H9 (cell line): ENCODE measurements around the gene TAF1. TPM values are rescaled to one million over a fixed set of nuclear protein-coding genes. Genes with fewer than 3 reads are reported as not detected.
"Not testable (repeated sequence)": the region's sequence is repeated elsewhere in the genome, so short reads cannot be mapped to it uniquely, and the experiment has no call there.

Source experiments
- DNase-seq: peaks from one replicate; pipeline ENCODE4 v3.0.0-alpha.2; 2017
- H2AFZ ChIP-seq: one replicate; pipeline ENCODE4 v1.6.1; 2013; ENCODE audit warnings: mild to moderate bottlenecking, low read length, control low read depth, moderate library complexity
- H2AK5ac ChIP-seq: 2 replicates; pipeline ENCODE4 v1.6.1; 2013; ENCODE audit warnings: low read length, control low read depth, mixed read lengths; ENCODE audit not compliant: insufficient read length
- H2BK120ac ChIP-seq: one replicate; pipeline ENCODE4 v1.6.1; 2013; ENCODE audit warnings: low read depth, mild to moderate bottlenecking, low read length, control low read depth, inconsistent platforms; ENCODE audit not compliant: poor library complexity, severe bottlenecking
- H2BK12ac ChIP-seq: 2 replicates; pipeline ENCODE4 v1.6.1; 2013; ENCODE audit warnings: low read length, control low read depth, mixed read lengths, low read depth; ENCODE audit not compliant: insufficient read length
- H2BK15ac ChIP-seq: 2 replicates; pipeline ENCODE4 v1.6.1; 2013; ENCODE audit warnings: low read depth, low read length, control low read depth
- H2BK20ac ChIP-seq: one replicate; pipeline ENCODE4 v1.6.1; 2013; ENCODE audit warnings: low read depth, mild to moderate bottlenecking, low read length, control low read depth, inconsistent platforms; ENCODE audit not compliant: poor library complexity, severe bottlenecking
- H2BK5ac ChIP-seq: 2 replicates; pipeline ENCODE4 v1.6.1; 2013; ENCODE audit warnings: low read length, control low read depth, mixed read lengths; ENCODE audit not compliant: insufficient read length
- H3K14ac ChIP-seq: 2 replicates; pipeline ENCODE4 v1.6.1; 2013; ENCODE audit warnings: low read length, control low read depth; ENCODE audit not compliant: insufficient read depth
- H3K18ac ChIP-seq: 2 replicates; pipeline ENCODE4 v1.6.1; 2013; ENCODE audit warnings: low read depth, mild to moderate bottlenecking, mixed read lengths, low read length, control low read depth; ENCODE audit not compliant: insufficient read length
- H3K23ac ChIP-seq: 2 replicates; pipeline ENCODE4 v1.6.1; 2013; ENCODE audit warnings: low read length, control low read depth, mixed read lengths, low read depth; ENCODE audit not compliant: insufficient read length
- H3K23me2 ChIP-seq: 2 replicates; pipeline ENCODE4 v1.6.1; 2013; ENCODE audit warnings: low read depth, mild to moderate bottlenecking, mixed read lengths, low read length, control low read depth; ENCODE audit not compliant: insufficient read length, poor library complexity, severe bottlenecking
- H3K27ac ChIP-seq: 2 replicates; pipeline ENCODE4 v1.5.1; 2013; ENCODE audit warnings: low read length, control low read depth, mixed read lengths, low read depth; ENCODE audit not compliant: insufficient read length
- H3K27me3 ChIP-seq: 2 replicates; pipeline ENCODE4 v1.6.1; 2013; ENCODE audit warnings: low read length, control low read depth, inconsistent platforms; ENCODE audit not compliant: insufficient read depth
- H3K4ac ChIP-seq: 2 replicates; pipeline ENCODE4 v1.6.1; 2013; ENCODE audit warnings: low read depth, mild to moderate bottlenecking, control low read depth, inconsistent platforms, low read length, moderate library complexity
- H3K4me1 ChIP-seq: 2 replicates; pipeline ENCODE4 v1.6.1; 2013; ENCODE audit warnings: low read length, control low read depth, inconsistent platforms; ENCODE audit not compliant: insufficient read depth
- H3K4me2 ChIP-seq: 2 replicates; pipeline ENCODE4 v1.6.1; 2013; ENCODE audit warnings: low read length, control low read depth, mixed read lengths; ENCODE audit not compliant: insufficient read length, insufficient read depth
- H3K56ac ChIP-seq: 2 replicates; pipeline ENCODE4 v1.6.1; 2013; ENCODE audit warnings: low read depth, mild to moderate bottlenecking, mixed read lengths, low read length, control low read depth; ENCODE audit not compliant: insufficient read length
- H3K79me1 ChIP-seq: 2 replicates; pipeline ENCODE4 v1.6.1; 2013; ENCODE audit warnings: low read depth, mild to moderate bottlenecking, moderate library complexity, low read length, control low read depth, inconsistent platforms; ENCODE audit not compliant: insufficient read depth, poor library complexity, severe bottlenecking
- H3K79me2 ChIP-seq: 2 replicates; pipeline ENCODE4 v1.6.1; 2013; ENCODE audit warnings: low read length, control low read depth, inconsistent platforms; ENCODE audit not compliant: insufficient read depth
- H3K9ac ChIP-seq: 2 replicates; pipeline ENCODE4 v1.6.1; 2013; ENCODE audit warnings: low read length, control low read depth, mixed read lengths; ENCODE audit not compliant: insufficient read length; ENCODE audit errors: extremely low read depth
- H3K9me3 ChIP-seq: one replicate; pipeline ENCODE4 v1.6.1; 2013; ENCODE audit warnings: low read depth, low read length, inconsistent platforms; ENCODE audit not compliant: control insufficient read depth
- H3T11ph ChIP-seq: one replicate; pipeline ENCODE4 v1.6.1; 2013; ENCODE audit warnings: mild to moderate bottlenecking, low read length, control low read depth, inconsistent platforms
- H4K20me1 ChIP-seq: one replicate; pipeline ENCODE4 v1.6.1; 2013; ENCODE audit not compliant: control insufficient read depth, insufficient read length, insufficient read depth
- H4K5ac ChIP-seq: 2 replicates; pipeline ENCODE4 v1.6.1; 2013; ENCODE audit warnings: low read depth, mild to moderate bottlenecking, mixed read lengths, low read length, control low read depth; ENCODE audit not compliant: insufficient read length
- H4K8ac ChIP-seq: replicated peaks from 2 replicates; pipeline ENCODE4 v1.6.1; 2013; ENCODE audit warnings: low read length, control low read depth, mixed read lengths, low read depth; ENCODE audit not compliant: insufficient read length
- H4K91ac ChIP-seq: 2 replicates; pipeline ENCODE4 v1.6.1; 2013; ENCODE audit warnings: low read depth, mild to moderate bottlenecking, moderate library complexity, mixed read lengths, low read length, control low read depth; ENCODE audit not compliant: insufficient read length
- H3K27ac Mint-ChIP-seq, 3 experiments: 2 replicates in 2 of 3; 3 replicates in 1 of 3; pipeline ENCODE4 v1.8.0; 2020 to 2021; ENCODE audit warnings: mixed read lengths in 3 of 3, mild to moderate bottlenecking in 1 of 3, moderate library complexity in 1 of 3
- H3K27me3 Mint-ChIP-seq: 2 replicates; pipeline ENCODE4 v1.8.0; 2021; ENCODE audit warnings: low read depth, mild to moderate bottlenecking, moderate library complexity, mixed read lengths
- H3K36me3 Mint-ChIP-seq, 3 experiments: 2 replicates in 2 of 3; 3 replicates in 1 of 3; pipeline ENCODE4 v1.8.0; 2020 to 2021; ENCODE audit warnings: low read depth in 3 of 3, mixed read lengths in 3 of 3; ENCODE audit not compliant: insufficient read depth in 1 of 3
- H3K4me1 Mint-ChIP-seq, 2 experiments: 2 replicates each; pipeline ENCODE4 v1.8.0; 2020; ENCODE audit warnings: mixed read lengths in 2 of 2
- H3K4me3 Mint-ChIP-seq, 2 experiments: 2 replicates in 1 of 2; 3 replicates in 1 of 2; pipeline ENCODE4 v1.8.0; 2020 to 2021; ENCODE audit warnings: mild to moderate bottlenecking in 2 of 2, mixed read lengths in 2 of 2, moderate library complexity in 1 of 2
- H3K9me3 Mint-ChIP-seq, 2 experiments: 2 replicates in 1 of 2; 3 replicates in 1 of 2; pipeline ENCODE4 v1.8.0; 2020; ENCODE audit warnings: mild to moderate bottlenecking in 2 of 2, mixed read lengths in 2 of 2, moderate library complexity in 1 of 2
- WGBS: extraction: QIAGEN DNeasy Blood & Tissue Kit; methylation state at CpG from one replicate; pipeline ENCODE4 v1.1.7; 2013; ENCODE audit warnings: missing lambda C conversion rate, low lambda C conversion rate, mixed read lengths; ENCODE audit not compliant: insufficient read length; ENCODE audit errors: extremely low coverage; 5-methylcytosine and 5-hydroxymethylcytosine counted together
- total RNA-seq: library from RNA; stranded (reverse); gene quantifications from 2 replicates; pipeline ENCODE4 v1.2.1, GENCODE V29; 2021
- TF ChIP-seq, protein P1 (sequence below): fragments of 200-600 bp; sonication (generic); conservative IDR thresholded peaks from 3 replicates; pipeline ENCODE4 v1.8.0; 2021; ENCODE audit warnings: antibody characterized with exemption, mild to moderate bottlenecking

Gene TAF1
- total RNA-seq, 1 experiment from 2014 or later, result 32.2 TPM

DNA sequence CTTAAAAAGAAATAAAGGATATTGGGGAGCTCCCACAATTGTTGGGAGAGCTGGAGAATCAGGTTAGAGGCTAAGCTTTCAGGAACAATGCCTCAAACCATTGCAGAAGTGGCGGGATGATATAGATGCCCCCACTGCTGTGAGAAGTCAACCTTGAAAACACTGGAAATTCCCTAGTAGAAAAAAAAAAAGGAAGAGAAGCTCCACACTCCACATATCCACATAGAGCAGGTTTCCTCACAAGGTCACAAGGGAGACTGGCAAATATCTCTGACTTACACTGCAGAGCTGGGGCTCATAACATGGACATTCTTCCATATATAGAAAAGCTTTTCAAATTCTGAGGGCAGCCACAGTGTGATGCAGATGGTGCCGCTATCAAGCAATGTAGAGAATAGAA lies 144.0 kb downstream of the TAF1 start:
- H3K27me3 Mint-ChIP-seq, result no peaks in the 10 kb centered on the region; the same call in 1 of the 2 replicates
- Histone ChIP-seq H2AFZ (no peak overlapping the region), H3K27ac (no peak overlapping the region), H3K4me2 (no peak overlapping the region), H2BK12ac (no peak overlapping the region), H3K79me2 (no peaks in the 10 kb centered on the region), H3K56ac (no peak overlapping the region), H4K8ac (no peak overlapping the region), H4K20me1 (no peaks in the 10 kb centered on the region), H3K18ac (no peak overlapping the region), H2AK5ac (no peak overlapping the region), H4K91ac (no peak overlapping the region), H4K5ac (no peak overlapping the region), H3K4ac (no peak overlapping the region), H3K79me1 (no peaks in the 10 kb centered on the region), H3T11ph (no peak overlapping the region), H3K14ac (no peak overlapping the region), H3K9ac (no peak overlapping the region), H2BK20ac (no peak overlapping the region), H3K4me1 (no peaks in the 10 kb centered on the region), H3K27me3 (no peaks in the 10 kb centered on the region), H2BK120ac (no peak overlapping the region), H2BK15ac (no peak overlapping the region), H3K23ac (no peak overlapping the region), H3K9me3 (peaks cover 19% of the 10 kb centered on the region), H2BK5ac (no peak overlapping the region), H3K23me2 (no peaks in the 10 kb centered on the region)
- DNase-seq, result no peak
- H3K36me3 Mint-ChIP-seq, result peaks cover 0 to 11% (median 2%) of the 10 kb centered on the region in 3 experiments; a peak in 5 of 7 replicates
- WGBS, result no CpG with 5 or more reads among the region's 2 CpGs
- H3K27ac Mint-ChIP-seq, result no peak overlapping the region
- TF ChIP-seq, protein P1, sequence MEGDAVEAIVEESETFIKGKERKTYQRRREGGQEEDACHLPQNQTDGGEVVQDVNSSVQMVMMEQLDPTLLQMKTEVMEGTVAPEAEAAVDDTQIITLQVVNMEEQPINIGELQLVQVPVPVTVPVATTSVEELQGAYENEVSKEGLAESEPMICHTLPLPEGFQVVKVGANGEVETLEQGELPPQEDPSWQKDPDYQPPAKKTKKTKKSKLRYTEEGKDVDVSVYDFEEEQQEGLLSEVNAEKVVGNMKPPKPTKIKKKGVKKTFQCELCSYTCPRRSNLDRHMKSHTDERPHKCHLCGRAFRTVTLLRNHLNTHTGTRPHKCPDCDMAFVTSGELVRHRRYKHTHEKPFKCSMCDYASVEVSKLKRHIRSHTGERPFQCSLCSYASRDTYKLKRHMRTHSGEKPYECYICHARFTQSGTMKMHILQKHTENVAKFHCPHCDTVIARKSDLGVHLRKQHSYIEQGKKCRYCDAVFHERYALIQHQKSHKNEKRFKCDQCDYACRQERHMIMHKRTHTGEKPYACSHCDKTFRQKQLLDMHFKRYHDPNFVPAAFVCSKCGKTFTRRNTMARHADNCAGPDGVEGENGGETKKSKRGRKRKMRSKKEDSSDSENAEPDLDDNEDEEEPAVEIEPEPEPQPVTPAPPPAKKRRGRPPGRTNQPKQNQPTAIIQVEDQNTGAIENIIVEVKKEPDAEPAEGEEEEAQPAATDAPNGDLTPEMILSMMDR, result no peak
- H3K4me1 Mint-ChIP-seq, result peaks cover 0 to 7% of the 10 kb centered on the region in 2 experiments; a peak in 3 of 4 replicates
- H3K4me3 Mint-ChIP-seq, result no peak overlapping the region
- peaks cover 64 to 68% of the 10 kb centered on the region in 2 experiments for H3K9me3 Mint-ChIP-seq

DNA sequence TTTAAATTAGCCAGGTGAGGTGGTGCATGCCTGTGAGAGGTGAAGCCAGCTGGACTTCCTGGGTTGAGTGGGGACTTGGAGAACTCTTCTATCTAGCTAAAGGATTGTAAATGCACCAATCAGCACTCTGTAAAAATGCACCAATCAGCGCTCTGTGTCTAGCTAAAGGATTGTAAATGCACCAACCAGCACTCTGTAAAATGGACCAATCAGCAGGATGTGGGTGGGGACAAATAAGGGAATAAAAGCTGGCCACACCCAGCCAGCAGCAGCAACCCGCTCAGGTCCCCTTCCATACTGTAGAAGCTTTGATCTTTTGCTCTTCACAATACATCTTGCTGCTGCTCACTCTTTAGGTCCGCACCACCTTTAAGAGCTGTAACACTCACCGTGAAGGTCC lies 147.6 kb downstream of the TAF1 start:
- H2BK15ac ChIP-seq, H3K79me2 ChIP-seq, H3K4ac ChIP-seq, H3K4me2 ChIP-seq, H2AFZ ChIP-seq, H2BK120ac ChIP-seq, H3K9ac ChIP-seq, H3K56ac ChIP-seq, DNase-seq, H3K14ac ChIP-seq, H3K4me1 Mint-ChIP-seq, H2BK5ac ChIP-seq, H3T11ph ChIP-seq, H3K23me2 ChIP-seq, H3K36me3 Mint-ChIP-seq, H3K4me1 ChIP-seq, H4K5ac ChIP-seq, H4K91ac ChIP-seq, H3K23ac ChIP-seq, H4K20me1 ChIP-seq, H3K27me3 Mint-ChIP-seq, H2BK12ac ChIP-seq, H3K27me3 ChIP-seq, H3K27ac ChIP-seq, H3K79me1 ChIP-seq, H3K4me3 Mint-ChIP-seq, H2BK20ac ChIP-seq, H3K18ac ChIP-seq, H3K27ac Mint-ChIP-seq, H4K8ac ChIP-seq, H2AK5ac ChIP-seq: not testable (repeated sequence)
- H3K9me3 Mint-ChIP-seq, result peaks cover 63 to 65% of the 10 kb centered on the region in 2 experiments
- peaks cover 36% of the 10 kb centered on the region for H3K9me3 ChIP-seq
- WGBS, result no CpG with 5 or more reads among the region's 4 CpGs
